HG03575 (cell line): ENCODE results near the gene M1AP.

Experiments used
- ATAC-seq: cut with Tn5 transposase; IDR thresholded peaks from one replicate; pipeline ENCODE4 v1.9.1; 2021; ENCODE audit not compliant: unreplicated experiment, insufficient number of reproducible peaks, low FRiP score; ENCODE audit errors: extremely low read depth

Gene M1AP

GRCh38 chr2:74648009-74648443, at the start of gene M1AP:
M1AP (minus strand) TSS chr2:74648330; CDS start chr2:74640275, 8,055 bp downstream.
- ATAC-seq, result no peak

- ATAC-seq, result no peak
Measured at GRCh38 chr2:74696829-74697228, 48.7 kb upstream of the M1AP start.

- ATAC-seq, result no peak
Measured at GRCh38 chr2:74695663-74696062, 47.5 kb upstream of the M1AP start.

- no peak for ATAC-seq
Measured at GRCh38 chr2:74694281-74694680, 46.2 kb upstream of the M1AP start.

GRCh38 chr2:74693668-74694067, 45.5 kb upstream of the M1AP start:
- ATAC-seq, result no peak

GRCh38 chr2:74693213-74693612, 45.1 kb upstream of the M1AP start:
- ATAC-seq, result no peak

GRCh38 chr2:74691929-74692328, 43.8 kb upstream of the M1AP start:
- no peak for ATAC-seq

GRCh38 chr2:74690571-74690970, 42.4 kb upstream of the M1AP start:
- no peak for ATAC-seq

- ATAC-seq, result no peak
Measured at GRCh38 chr2:74689671-74690070, 41.5 kb upstream of the M1AP start.

- ATAC-seq, result no peak
Measured at GRCh38 chr2:74688881-74689280, 40.8 kb upstream of the M1AP start.

- ATAC-seq, result no peak
Measured at GRCh38 chr2:74685408-74685807, 37.3 kb upstream of the M1AP start.

- ATAC-seq, result no peak
Measured at GRCh38 chr2:74682501-74682900, 34.4 kb upstream of the M1AP start.

- ATAC-seq, result no peak
Measured at GRCh38 chr2:74679615-74680014, 31.5 kb upstream of the M1AP start.

GRCh38 chr2:74676331-74676730, 28.2 kb upstream of the M1AP start:
- ATAC-seq, result no peak

- ATAC-seq, result no peak
Measured at GRCh38 chr2:74675090-74675489, 27.0 kb upstream of the M1AP start.

GRCh38 chr2:74673826-74674528, 25.8 kb upstream of the M1AP start:
- no peak for ATAC-seq

- no peak for ATAC-seq
Measured at GRCh38 chr2:74671479-74671878, 23.3 kb upstream of the M1AP start.

GRCh38 chr2:74670263-74670662, 22.1 kb upstream of the M1AP start:
- ATAC-seq, result no peak

GRCh38 chr2:74668087-74668486, 20.0 kb upstream of the M1AP start:
- no peak for ATAC-seq

- ATAC-seq, result no peak
Measured at GRCh38 chr2:74659462-74659861, 11.3 kb upstream of the M1AP start.

- ATAC-seq, result no peak
Measured at GRCh38 chr2:74658516-74658915, 10.4 kb upstream of the M1AP start.
